ENCODE data around the gene IREB2.

- TF ChIP-seq SUZ12 (IDR thresholded peaks at IDR 0.05; ENCODE audit: extremely low read depth, insufficient read depth, insufficient read length) (no peak), ZNF274 (IDR thresholded peaks at IDR 0.05; ENCODE audit: low read depth, low read length) (no peak), YY1 (IDR thresholded peaks at IDR 0.05; ENCODE audit: insufficient read depth, insufficient read length) (no peak)
Observed at GRCh38 chr15:78437762-78438618, at the start of gene IREB2.

Measured in NT2/D1 (cell line).